GM12873 (cell line): Measurements from ENCODE around the gene FOXL3.

Experiments
- CTCF ChIP-seq: IDR thresholded peaks from 2 replicates; pipeline ENCODE4 v1.5.1; 2012; ENCODE audit warnings: low read depth, mild to moderate bottlenecking, moderate library complexity, low read length, control low read depth; ENCODE audit not compliant: insufficient read depth; ENCODE audit errors: missing control alignments

FOXL3 gene

GRCh38 chr7:304574-305409 is 14.8 kb downstream of the FOXL3 start:
- no peak for TF ChIP-seq CTCF

- no peak for TF ChIP-seq CTCF
Observed at GRCh38 chr7:305410-306151, 15.6 kb downstream of the FOXL3 start.

GRCh38 chr7:307970-308369 is 18.0 kb downstream of the FOXL3 start:
- TF ChIP-seq CTCF: no peak

- TF ChIP-seq CTCF: no peak
Observed at GRCh38 chr7:309586-310228, 19.7 kb downstream of the FOXL3 start.

GRCh38 chr7:311131-311680 is 21.2 kb downstream of the FOXL3 start:
- no peak for TF ChIP-seq CTCF

- TF ChIP-seq CTCF: no peak
Observed at GRCh38 chr7:311796-312195, 21.8 kb downstream of the FOXL3 start.

- TF ChIP-seq CTCF: no peak
Observed at GRCh38 chr7:312424-312823, 22.5 kb downstream of the FOXL3 start.
